GM19455 (cell line): ENCODE measurements around the gene P2RX5.
A peak's percentile ranks its signal among the peaks of the same experiment; 100 is the strongest.

Source experiments
- ATAC-seq: cut with Tn5 transposase; IDR thresholded peaks from one replicate; pipeline ENCODE4 v1.9.1; 2021; ENCODE audit not compliant: unreplicated experiment

P2RX5 gene

DNA sequence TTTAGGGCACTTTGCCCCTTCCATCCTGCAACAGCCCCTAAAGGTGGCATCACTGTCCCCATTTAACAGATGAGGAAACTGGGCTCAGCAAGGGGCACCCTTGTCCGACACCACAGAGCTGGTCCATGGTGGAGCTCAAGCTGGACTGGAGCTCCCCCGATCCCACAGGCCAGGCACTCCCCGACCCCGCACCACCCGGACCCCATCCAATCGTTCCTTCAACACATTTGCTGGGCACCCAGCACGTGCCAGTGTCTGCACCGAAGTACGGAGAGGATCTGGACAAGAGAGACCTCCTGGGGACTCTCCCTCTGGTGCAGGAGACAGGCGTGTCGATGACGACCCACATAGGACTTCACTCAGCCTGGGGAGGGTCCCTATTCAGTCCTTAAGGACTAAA is 13.9 kb downstream of the P2RX5 start:
- ATAC-seq = no peak

DNA sequence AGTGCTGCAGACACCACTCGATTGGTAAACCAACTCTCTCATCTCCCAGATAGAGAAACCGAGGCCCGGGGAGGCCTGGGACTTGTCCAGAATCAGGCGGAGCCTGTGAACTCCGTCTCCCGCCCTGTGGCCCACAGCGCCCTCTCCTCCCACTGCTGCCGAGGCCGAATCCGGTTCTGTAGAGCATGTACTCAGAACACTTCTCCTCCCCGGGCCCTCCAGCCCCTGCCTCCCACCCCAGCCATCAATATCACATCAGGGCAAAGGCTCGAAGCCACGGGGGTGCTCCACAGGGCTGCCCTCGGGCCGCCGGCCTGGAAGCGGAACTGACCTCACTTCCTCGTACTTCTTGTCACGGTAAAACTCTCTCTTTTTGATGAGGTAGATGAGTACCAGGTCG is 14.4 kb downstream of the P2RX5 start:
- ATAC-seq = no peak

DNA sequence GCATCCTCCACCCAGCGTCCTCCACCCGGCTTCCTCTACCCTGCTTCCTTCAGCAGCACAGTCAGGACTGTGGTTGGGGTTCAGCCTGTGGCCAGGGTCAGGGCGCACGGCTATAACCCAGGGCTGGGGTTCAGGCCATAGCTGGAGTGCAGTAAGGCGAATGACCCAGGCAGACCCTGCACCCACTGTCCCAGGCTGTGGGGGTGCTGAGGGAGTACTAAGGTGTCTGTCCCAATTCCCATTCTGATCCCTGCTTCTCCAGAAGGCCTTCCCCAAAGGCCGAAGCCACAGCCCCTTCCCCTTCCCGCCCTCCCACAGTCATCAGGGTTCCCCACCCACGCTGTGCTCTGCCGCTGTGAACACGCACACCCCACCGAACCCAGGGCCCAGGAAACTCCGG is 14.9 kb downstream of the P2RX5 start:
- ATAC-seq = no peak

DNA sequence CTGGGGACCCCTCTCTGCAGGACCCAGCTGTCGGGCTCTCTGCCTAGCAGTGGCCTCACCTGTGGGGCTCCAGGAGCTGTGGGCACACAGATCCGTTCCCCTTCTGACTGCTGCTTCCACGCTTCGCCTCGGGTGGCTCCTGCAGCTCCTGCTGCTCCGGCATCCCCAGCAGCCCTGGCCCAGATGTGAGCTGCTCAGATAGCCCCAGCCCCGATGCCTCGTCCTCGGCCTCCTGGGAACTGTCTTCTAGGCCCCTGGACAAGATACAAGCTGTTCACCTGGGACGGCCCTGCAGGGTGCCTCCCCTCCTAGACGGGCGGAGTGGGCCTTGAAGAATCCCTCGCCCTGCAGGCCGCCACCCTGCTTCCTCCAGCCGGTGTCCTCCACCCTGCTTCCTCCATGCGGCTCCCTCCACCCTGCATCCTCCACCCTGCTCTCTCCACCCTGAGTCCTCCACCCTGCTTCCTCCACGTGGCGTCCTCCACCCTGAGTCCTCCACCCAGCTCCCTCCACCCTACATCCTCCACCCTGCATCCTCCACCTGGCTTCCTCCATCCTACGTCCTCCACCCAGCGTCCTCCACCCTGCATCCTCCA is 16.3 kb downstream of the P2RX5 start:
- ATAC-seq = no peak

DNA sequence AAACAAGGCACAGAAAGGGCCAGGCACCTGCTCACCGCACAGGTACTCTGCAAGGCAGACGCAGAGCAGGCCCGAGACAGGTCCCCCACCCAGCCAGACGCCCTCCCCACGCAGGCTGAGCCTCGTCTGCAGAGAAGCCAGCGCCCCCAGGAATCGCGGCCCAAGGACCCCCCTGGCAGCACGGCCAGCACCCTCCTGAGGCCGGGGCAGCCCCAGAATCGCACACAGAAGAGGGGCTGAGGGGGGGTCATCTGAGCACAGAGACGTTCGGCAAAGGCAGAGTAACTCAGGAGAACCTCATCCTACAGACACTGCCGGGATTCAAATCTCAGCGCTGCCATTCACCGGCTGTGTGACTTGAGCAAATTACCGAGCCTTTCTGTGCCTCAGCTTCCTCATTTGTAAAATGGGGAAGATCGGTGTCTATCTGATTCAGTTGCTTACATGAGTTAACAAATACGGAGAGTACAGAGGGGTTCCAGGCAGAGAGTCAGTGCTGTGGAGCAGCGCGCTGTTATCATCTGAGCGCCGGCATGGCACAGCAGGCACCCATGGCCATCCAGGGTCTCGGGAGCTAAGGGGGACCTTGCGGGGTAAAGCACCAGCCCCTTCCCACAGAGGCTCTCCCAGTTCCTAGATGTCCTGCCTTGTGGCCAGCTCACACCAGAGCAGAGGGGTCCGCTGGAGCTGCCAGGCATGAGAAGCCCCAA is 17.0 kb downstream of the P2RX5 start:
- no peak for ATAC-seq

DNA sequence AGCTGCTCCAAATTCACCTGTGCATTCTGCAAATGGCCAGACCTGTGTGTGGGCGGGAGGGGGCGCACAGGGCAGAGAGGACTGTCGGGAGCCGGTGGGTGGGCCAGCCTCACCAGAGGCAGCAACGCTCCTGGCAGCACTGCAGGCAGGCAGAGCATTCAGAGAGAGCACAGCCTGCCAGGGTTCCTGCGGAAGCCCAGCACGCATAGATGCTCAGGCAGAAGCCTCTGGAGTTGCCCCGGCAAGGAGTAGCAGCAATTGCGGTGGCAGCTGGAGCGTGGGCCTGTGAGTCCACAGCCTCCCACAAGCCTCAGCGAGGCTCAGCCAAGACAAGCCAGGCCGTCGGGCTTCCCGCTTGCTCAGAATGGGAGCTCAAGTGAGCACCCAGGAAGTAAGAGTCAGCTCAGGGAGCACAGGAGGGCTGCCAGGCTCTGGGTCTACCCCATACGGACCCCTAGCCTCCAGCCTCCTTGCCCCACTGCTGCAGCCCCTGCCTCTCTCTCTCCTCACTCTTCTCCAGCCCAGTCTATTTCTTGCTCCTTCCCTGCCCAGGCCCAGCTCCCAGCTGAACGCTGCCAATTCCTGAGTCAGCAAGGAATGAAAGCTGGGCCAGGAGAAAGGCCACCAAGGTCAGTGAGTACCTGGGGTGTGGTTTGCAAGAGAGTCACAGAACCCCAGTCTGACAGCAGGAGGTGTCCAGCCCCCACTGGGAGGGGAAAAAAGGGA is 17.7 kb downstream of the P2RX5 start:
- ATAC-seq = no peak

DNA sequence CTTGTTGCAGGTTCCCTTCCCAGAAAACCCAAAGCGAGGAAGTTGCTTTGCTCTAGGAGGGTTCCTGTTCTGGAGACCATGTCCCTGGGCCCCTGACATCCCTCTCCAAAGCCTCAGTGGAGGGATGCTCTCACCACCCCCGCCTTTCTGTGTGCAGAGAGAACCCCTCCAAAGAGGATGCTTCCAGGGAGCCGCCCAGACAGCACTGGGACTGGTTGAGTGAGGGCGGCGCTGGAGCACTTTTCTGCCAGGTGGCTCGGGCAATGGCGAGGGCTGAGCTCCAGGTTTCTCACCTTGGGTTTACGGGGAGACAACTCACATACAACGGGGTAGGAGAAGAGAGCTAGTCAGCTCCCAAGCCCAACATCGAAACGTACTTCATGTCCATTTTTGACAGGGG is 20.1 kb downstream of the P2RX5 start:
- no peak for ATAC-seq

DNA sequence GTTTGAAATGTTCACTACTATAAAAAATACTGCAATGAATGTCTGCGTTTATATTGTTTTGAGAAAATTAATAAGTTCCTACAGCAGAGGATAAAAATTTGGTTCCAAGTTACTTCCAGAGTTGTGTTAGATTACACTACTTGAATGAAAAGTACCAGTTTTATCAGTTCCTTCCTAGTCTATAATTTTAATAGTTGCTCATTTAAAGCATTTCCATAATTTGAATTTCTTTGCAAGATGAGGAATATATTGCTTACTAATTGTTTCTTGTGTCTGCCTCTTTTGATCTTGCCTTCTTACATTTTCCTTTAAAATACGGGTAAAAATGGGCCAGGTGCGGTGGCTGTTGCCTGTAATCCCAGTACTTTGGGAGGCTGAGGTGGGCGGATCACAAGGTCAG is 23.4 kb downstream of the P2RX5 start:
- ATAC-seq = no peak

DNA sequence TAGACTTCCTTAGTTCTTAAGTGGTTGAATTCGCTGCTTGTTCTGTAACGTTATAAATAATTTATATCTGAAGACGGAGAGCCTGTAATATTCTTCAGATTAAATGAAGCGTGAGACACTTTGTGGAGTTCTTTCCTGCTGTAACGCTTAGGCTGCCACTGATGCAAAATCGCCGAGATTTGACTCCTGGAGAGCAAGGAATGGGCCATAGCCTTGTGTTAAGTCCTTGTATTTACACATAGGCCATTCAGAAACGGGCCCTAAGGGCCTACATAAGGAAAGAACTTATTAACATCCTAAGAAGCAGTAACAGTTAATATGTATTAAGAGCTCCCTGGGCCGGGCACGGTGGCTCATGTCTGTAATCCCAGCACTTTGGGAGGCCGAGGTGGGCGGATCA is 26.4 kb downstream of the P2RX5 start:
- ATAC-seq = no peak

DNA sequence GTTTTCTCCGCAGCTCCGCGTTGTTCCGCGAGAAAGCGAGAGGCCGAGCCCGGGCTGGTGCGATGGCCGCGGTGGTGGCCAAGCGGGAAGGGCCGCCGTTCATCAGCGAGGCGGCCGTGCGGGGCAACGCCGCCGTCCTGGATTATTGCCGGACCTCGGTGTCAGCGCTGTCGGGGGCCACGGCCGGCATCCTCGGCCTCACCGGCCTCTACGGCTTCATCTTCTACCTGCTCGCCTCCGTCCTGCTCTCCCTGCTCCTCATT is 26.9 kb downstream of the P2RX5 start:
- peak; percentile 6 for ATAC-seq

DNA sequence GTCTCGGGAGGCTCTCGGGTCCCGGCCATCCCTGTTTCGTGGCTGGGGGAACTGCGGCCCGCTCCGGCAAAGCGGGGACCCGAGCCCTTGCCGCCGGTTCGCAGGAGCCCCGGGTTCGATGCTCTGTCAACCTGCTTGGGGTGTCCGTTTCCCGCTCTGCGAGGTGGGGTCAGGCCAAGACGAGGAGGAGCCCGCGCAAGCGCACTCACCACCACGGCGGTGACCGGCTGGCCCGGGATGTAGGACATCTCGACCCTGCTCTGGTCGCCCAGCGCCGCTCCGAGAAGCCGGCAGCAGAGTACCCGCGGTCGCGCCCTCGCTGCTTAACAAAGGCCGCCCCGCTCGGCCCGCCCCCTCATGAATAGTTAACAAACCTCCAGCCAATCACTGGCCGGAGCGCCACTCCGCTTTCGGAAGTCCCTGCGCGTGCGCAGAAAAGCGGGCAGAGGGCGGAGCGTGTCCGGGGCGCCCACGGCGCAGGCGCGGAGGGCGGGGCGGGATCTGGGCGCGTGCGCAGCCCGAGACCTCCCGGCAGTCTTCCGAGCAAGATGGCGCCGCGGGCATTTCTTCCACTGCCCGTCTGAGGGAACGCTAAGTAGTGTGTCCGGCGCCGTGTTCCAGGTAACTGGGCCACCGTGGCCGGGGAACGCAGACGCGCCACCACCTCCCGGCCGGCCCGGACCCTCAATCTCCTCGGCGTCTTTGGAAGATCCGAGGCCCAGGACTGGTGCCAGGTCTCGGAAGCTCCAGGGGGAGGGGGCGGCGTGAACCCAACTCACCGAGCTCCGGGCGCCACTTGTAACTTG is 27.5 kb downstream of the P2RX5 start, which contains the start of the genes EMC6 and TAX1BP3:
Gene EMC6 (plus strand): TSS at position 534 of the 806 bp plus-strand sequence. CDS start 335 bp downstream, outside the sequence.
Gene TAX1BP3 (minus strand): TSS at position 300 of the 806 bp plus-strand sequence. CDS start 52 bp downstream, at position 248.
- peak; percentile 80 for ATAC-seq

DNA sequence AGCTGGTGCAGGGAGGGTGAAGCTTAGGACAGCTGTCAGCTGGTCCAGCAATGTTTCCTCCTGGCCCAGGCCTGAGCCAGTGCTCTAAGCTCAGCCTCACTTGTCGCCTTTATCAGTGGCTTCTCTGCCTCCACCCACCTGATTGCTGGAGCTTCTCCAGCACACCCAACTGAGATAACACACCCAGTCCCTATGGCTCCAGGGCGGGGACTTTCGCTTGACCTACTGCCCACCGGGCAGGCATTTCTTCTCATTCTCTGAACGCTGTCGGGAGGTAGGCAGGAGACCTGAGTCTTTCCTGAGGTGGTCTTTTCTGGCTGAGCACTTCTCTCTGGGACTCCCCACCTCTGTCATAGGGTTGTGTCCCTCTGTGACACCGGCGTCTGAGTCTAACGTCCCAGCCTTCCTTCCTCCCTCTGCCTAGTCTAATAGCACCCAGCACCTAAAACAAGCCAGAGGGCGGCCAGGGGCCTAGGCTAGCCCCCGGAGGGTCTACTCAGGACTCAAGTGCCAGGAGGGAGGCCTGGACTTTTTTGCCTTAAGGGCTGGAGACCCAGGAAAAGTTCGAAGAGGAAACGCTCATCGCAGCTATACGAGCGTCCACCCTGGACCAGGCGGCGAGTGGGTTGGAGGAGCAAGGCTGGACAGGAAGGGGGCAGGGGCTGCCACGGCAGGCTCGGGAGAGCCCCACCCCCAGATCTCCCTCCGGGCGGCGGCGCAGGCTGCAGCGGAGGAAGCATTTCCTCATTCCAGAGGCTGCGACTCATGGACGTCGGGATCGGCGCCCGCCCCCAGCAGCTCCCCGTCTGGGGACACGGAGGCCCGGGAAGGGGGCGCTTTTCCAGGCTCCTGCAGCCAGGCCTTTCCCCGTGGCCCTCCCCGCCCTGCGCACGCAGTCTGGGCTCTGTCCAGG is 28.3 kb downstream of the P2RX5 start:
- ATAC-seq = peak; percentile 18

DNA sequence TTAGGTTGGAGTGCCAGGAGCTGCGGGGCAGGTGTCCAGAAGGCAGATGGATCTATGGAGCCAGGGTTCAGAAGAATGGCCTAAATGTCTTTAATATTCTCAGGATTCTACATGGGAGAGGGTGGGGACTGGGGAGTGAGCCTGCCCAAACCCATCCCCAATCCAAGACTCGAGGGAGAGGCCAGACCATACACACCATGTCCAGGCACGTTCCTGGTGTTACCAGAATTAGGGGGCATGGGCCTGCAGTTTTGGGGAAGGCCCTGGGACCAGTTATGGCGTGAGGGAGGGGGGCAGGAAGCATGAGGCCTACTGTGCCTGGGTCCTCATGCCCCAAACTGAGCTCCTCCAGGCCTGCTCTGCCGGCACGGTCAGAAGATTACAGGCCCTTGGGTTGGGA is 29.4 kb downstream of the P2RX5 start:
- no peak for ATAC-seq

DNA sequence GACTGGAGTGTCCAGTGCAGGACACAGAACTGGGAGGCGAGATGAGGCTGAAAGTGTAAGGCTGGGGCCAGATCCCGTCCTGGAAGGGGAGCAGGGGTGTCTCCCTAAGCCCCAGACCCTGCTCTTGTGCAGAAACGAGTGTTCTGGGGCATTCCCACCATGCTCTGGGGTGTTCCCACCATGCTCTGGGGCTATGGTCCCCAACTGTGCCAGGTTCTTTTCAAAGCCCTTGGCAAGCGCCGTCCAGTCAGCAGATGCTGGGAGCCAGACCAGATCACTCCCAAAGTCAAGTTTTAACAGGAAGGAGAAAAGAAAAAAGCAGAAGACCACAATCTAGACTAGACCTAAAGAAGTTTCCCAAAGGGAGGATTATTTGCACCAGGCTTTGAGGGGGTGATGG is 30.1 kb downstream of the P2RX5 start:
- no peak for ATAC-seq

DNA sequence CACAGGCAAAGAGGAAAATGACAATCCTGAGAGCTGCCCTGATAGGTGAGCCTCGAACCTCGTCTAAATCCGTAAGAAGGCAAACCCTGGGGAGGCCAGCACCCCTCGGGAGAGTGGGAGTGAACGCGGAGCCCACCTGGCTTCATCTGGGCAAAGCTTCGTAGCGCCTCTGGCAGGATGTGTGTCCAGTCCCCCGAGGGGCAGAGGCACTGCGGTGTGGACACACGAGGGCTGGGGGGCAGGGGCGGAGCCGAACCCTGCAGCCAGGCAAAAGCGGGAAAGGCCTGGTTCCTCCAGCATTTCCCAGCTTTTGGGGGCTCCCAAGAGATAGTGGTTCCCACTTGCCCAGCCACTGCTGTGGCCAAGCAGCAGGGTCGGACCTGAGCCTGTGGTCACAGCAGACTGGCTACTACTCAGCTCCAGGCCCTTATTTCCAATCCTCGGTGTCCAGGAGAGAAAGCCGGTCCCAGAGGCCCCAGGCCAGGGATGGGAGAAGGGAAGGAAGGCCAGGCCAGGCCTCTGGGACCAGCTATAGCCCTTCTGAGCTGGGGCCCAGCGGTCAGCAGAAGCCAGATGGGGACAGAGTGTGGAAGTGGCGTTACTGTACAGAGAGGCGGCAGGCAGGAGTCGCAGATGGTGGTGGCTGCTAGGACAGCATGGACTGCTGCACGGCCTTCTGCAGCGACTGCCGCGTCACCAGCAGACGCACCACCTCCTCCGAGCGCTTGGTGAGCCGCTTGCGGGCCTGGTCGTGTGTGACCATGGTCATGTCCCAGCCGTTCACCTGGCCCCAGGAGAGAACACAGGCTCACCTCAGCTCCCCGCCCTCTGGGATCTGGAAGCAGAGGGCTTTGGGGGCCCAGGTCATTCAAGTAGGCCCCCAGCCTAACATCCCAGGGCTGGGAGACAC is 32.6 kb downstream of the P2RX5 start:
- no peak for ATAC-seq

DNA sequence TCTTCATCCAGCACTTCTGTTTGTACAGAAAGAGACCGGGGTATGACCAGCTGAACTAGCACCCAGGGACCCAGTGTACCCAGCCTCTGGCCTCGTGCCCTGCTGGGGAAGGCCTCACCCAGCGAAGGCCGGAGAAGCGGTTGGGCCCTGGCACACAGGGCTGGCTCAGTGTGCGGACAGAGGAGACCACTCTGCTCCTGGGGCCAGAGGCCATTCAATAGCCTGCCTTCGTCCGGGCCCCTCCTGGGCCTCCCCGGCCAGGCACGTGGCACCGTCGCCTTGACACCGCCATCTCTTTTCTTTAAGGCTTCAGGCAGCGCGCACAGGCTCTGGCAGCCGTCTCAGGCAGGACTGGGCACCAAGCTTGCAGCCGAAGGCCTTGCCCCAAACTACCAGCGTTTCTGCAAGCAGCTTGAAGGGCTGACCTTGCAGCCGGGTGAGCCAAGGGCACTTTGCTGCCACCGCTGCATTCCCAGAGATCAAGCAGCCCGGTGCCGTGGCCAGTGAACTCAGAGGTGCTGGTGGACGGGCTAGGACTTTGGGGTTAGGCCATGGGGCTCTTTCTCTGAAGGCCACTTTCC is 35.6 kb downstream of the P2RX5 start:
- no peak for ATAC-seq

DNA sequence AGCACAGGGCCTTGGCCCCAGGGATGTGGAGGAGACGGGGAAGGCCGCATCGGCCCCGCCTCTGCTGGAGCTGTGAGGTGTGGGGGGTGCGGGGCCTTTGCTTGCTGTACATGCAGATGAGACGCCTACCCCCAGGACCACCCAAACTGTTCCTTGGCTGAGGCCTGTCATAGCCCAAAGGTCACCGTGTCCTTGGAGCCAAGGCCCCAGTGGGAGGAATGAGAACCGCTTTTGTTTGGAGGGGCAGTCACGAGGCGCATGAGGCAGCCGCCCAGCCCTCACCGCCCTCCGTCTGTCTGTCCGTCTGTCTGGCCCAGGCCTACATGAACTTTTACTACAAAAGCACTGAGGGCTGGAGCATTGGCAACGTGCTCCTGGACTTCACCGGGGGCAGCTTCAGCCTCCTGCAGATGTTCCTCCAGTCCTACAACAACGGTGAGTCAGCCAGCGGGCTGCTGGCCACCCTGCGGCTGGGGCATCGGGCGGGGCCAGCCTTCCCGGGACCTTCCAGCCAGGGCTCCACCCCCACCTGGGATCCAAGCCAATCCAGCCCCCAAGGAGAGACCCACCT is 36.3 kb downstream of the P2RX5 start:
- no peak for ATAC-seq

DNA sequence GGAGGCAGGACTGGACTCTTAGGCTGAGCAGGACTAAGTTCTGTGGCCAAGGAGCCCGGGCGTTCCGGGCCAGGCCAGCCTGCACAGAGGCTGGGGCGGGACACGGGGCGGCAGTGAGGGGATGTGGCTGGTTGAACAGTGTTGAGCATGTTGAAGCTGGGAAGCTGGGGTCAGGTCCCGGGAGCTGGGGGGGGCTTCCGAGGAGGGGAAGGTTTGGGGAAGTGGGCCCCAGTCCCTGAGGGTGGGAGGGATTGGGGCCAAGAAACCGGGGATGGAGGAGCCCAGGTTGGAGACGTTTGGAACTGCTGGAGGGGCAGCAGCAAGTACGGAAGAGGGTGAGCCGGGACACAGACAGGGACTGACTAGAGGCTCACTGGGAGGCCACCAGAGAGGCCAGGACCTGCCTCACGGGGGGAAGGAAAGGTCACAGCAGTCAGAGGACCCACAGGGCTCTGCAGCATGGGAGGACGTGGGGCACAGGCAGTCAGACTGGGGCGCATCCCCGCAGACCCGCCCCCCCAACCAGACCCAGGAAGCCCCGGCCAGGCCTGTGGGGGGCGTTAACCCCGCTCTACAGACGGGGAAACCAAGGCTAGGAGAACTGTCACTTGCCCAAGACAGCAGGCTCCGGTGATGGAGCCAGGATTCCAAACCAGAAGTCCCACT is 37.0 kb downstream of the P2RX5 start:
- no peak for ATAC-seq
